IMR-90 (cell line): ENCODE results near the gene SMC2. TPM values are rescaled to one million over a fixed set of nuclear protein-coding genes. Genes with fewer than 3 reads are reported as not detected.

Experiments used
- ATAC-seq: fragments of 200-7000 bp; cut with Tn5 transposase; 2 replicates; pipeline ENCODE4 v1.9.1; 2020; ENCODE audit warnings: low read depth, mild to moderate bottlenecking, moderate library complexity
- BruUV-seq: library from RNA; stranded (reverse); fragments of 400-500 nt; replicated peaks from 2 replicates; lab custom pipeline; 2021; lab: Mats Ljungman, UMichigan
- CTCF ChIA-PET: fragments of 300-600 bp; formaldehyde crosslinking; extraction: SDS; loops from one replicate; lab custom pipeline; 2021; ENCODE audit warnings: antibody characterized with exemption; lab: Yijun Ruan, JAX
- POLR2A ChIA-PET: fragments of 300-600 bp; sonication (Branson Sonifier 250); formaldehyde crosslinking; loops from one replicate; lab custom pipeline; 2022; ENCODE audit warnings: antibody characterized with exemption; ENCODE audit not compliant: unreplicated experiment; lab: Charles Lee
- DNase-seq: peaks from one replicate; pipeline ENCODE4 v3.0.0; 2013
- H2AFZ ChIP-seq: replicated peaks from 2 replicates; pipeline ENCODE3; 2013; ENCODE audit warnings: low read length, mild to moderate bottlenecking; ENCODE audit not compliant: poor library complexity
- H2AK5ac ChIP-seq: 2 replicates; pipeline ENCODE4 v1.6.1; 2013; ENCODE audit warnings: low read depth, low read length, inconsistent platforms
- H2AK9ac ChIP-seq: replicated peaks from 2 replicates; pipeline ENCODE3; 2013; ENCODE audit warnings: mild to moderate bottlenecking, low read depth, low read length, moderate library complexity; ENCODE audit not compliant: poor library complexity
- H2BK120ac ChIP-seq: 2 replicates; pipeline ENCODE4 v1.6.1; 2013; ENCODE audit warnings: low read depth, low read length, inconsistent platforms
- H2BK15ac ChIP-seq: 3 replicates; pipeline ENCODE4 v1.6.1; 2013; ENCODE audit warnings: low read depth, low read length, inconsistent platforms
- H2BK20ac ChIP-seq: 2 replicates; pipeline ENCODE4 v1.6.1; 2013; ENCODE audit warnings: low read depth, mild to moderate bottlenecking, inconsistent platforms, low read length, moderate library complexity
- H2BK5ac ChIP-seq: 2 replicates; pipeline ENCODE4 v1.6.1; 2013; ENCODE audit warnings: mild to moderate bottlenecking, low read depth, low read length, inconsistent platforms; ENCODE audit not compliant: poor library complexity, severe bottlenecking
- H3K14ac ChIP-seq: replicated peaks from 2 replicates; pipeline ENCODE4 v1.6.1; 2013; ENCODE audit warnings: low read depth, low read length, inconsistent platforms
- H3K18ac ChIP-seq: 2 replicates; pipeline ENCODE4 v1.6.1; 2013; ENCODE audit warnings: low read depth, low read length, control low read depth
- H3K23ac ChIP-seq: 2 replicates; pipeline ENCODE4 v1.6.1; 2013; ENCODE audit warnings: low read depth, low read length, inconsistent platforms
- H3K27ac ChIP-seq: 2 replicates; pipeline ENCODE4 v1.5.1; 2013; ENCODE audit warnings: mild to moderate bottlenecking, control low read depth, low read length; ENCODE audit not compliant: insufficient read depth
- H3K27me3 ChIP-seq: 2 replicates; pipeline ENCODE4 v1.6.1; 2013; ENCODE audit warnings: low read length; ENCODE audit not compliant: control insufficient read depth, insufficient read depth
- H3K36me3 ChIP-seq: 2 replicates; pipeline ENCODE4 v1.6.1; 2013; ENCODE audit warnings: low read length, mixed read lengths; ENCODE audit not compliant: control insufficient read depth, insufficient read depth
- H3K4ac ChIP-seq: 2 replicates; pipeline ENCODE4 v1.6.1; 2013; ENCODE audit warnings: low read depth, low read length, inconsistent platforms
- H3K4me1 ChIP-seq: 2 replicates; pipeline ENCODE4 v1.6.1; 2013; ENCODE audit warnings: low read length, mixed read lengths; ENCODE audit not compliant: control insufficient read depth, insufficient read depth
- H3K4me2 ChIP-seq: 2 replicates; pipeline ENCODE4 v1.6.1; 2013; ENCODE audit warnings: low read depth, mild to moderate bottlenecking, control low read depth, low read length, moderate library complexity
- H3K4me3 ChIP-seq: 2 replicates; pipeline ENCODE4 v1.5.1; 2013; ENCODE audit warnings: low read depth, mild to moderate bottlenecking, control low read depth, low read length, moderate library complexity; ENCODE audit not compliant: insufficient read depth
- H3K56ac ChIP-seq: 2 replicates; pipeline ENCODE4 v1.6.1; 2013; ENCODE audit warnings: low read length, inconsistent platforms; ENCODE audit not compliant: insufficient read depth; ENCODE audit errors: extremely low read depth
- H3K79me1 ChIP-seq, 2 experiments: 2 replicates each; pipeline ENCODE4 v1.6.1; 2013; ENCODE audit warnings: low read length in 2 of 2, inconsistent platforms in 1 of 2, low read depth in 1 of 2
- H3K9ac ChIP-seq: 2 replicates; pipeline ENCODE4 v1.6.1; 2013; ENCODE audit warnings: low read depth, low read length, control low read depth
- H3K9me1 ChIP-seq: 2 replicates; pipeline ENCODE4 v1.6.1; 2013; ENCODE audit warnings: low read length, inconsistent platforms; ENCODE audit not compliant: insufficient read depth
- H3K9me3 ChIP-seq: 2 replicates; pipeline ENCODE4 v1.6.1; 2013; ENCODE audit warnings: low read length; ENCODE audit not compliant: control insufficient read depth, insufficient read depth
- H4K20me1 ChIP-seq: 2 replicates; pipeline ENCODE4 v1.6.1; 2013; ENCODE audit warnings: low read length, inconsistent platforms; ENCODE audit not compliant: insufficient read depth
- H4K5ac ChIP-seq: 2 replicates; pipeline ENCODE4 v1.6.1; 2013; ENCODE audit warnings: mild to moderate bottlenecking, low read depth, low read length, control low read depth
- H4K8ac ChIP-seq, 2 experiments: 2 replicates each; pipeline ENCODE4 v1.6.1; 2013; ENCODE audit warnings: low read depth in 2 of 2, low read length in 2 of 2, control low read depth in 1 of 2, inconsistent platforms in 1 of 2
- H4K91ac ChIP-seq: 2 replicates; pipeline ENCODE4 v1.6.1; 2013; ENCODE audit warnings: low read depth, low read length, inconsistent platforms; ENCODE audit not compliant: insufficient read depth
- CEBPB ChIP-seq: IDR thresholded peaks from 2 replicates; pipeline ENCODE4 v1.6.1; 2012; ENCODE audit warnings: low read depth, low read length, improper control_type of control experiment
- CHD1 ChIP-seq: IDR thresholded peaks from 2 replicates; pipeline ENCODE4 v1.6.1; 2012; ENCODE audit warnings: low read depth, low read length, improper control_type of control experiment
- MAZ ChIP-seq: IDR thresholded peaks from 2 replicates; pipeline ENCODE4 v1.6.1; 2012; ENCODE audit warnings: low read depth, mild to moderate bottlenecking, low read length, improper control_type of control experiment, moderate library complexity, borderline replicate concordance
- POLR2A ChIP-seq: IDR thresholded peaks from 2 replicates; pipeline ENCODE4 v1.6.1; 2012; ENCODE audit warnings: mild to moderate bottlenecking, low read depth, low read length
- SMC3 ChIP-seq: fragments of 150-350 bp; IDR thresholded peaks from 2 replicates; pipeline ENCODE4 v1.6.1; 2016; ENCODE audit warnings: low read depth, mild to moderate bottlenecking, antibody characterized with exemption, low read length, moderate library complexity
- WGBS, 2 experiments: methylation state at CpG; one replicate each; pipeline versions ENCODE4 v1.1.5 to v1.1.7; 2013; ENCODE audit warnings: missing lambda C conversion rate in 2 of 2; ENCODE audit not compliant: insufficient read length in 1 of 2; ENCODE audit errors: extremely low coverage in 2 of 2; 5-methylcytosine and 5-hydroxymethylcytosine counted together
- dilution Hi-C: fragments of 300-500 bp; cut with HindIII; formaldehyde crosslinking; loops from one replicate; pipeline ENCODE4 v1.14.3; 2018; ENCODE audit warnings: low sequenced_read_pairs; ENCODE audit not compliant: unreplicated experiment
- in situ Hi-C: fragments of 300-500 bp; cut with MboI; formaldehyde crosslinking; loops from 3 replicates; pipeline ENCODE4 v1.14.3; 2019; ENCODE audit warnings: low sequenced_read_pairs, inconsistent platforms, mixed read lengths
- intact Hi-C: fragments of 100-400 bp; cut with micrococcal nuclease; formaldehyde crosslinking; loops from 2 replicates; pipeline ENCODE4 v1.10.0; 2022
- polyA plus RNA-seq, 3 experiments: library from polyadenylated mRNA; depleted of rRNA; stranded (reverse); fragments of >200 nt; gene quantifications; 2 replicates each; pipeline ENCODE4 v1.2.3, GENCODE V29; 2012; ENCODE audit warnings: low replicate concordance in 1 of 3
- total RNA-seq: library from RNA; depleted of rRNA; stranded (reverse); fragments of >200 nt; gene quantifications from 2 replicates; pipeline ENCODE4 v1.2.3, GENCODE V29; 2012
- TF ChIP-seq, protein P1 (sequence below): fragments of 150-350 bp; IDR thresholded peaks from 2 replicates; pipeline ENCODE4 v1.6.1; 2016; ENCODE audit warnings: low read depth, mild to moderate bottlenecking, low read length, moderate library complexity, borderline replicate concordance

SMC2 gene
- total and polyA plus RNA-seq, 2 of the 4 experiments (the other 2 are of a cell fraction): 4.9 to 12.4 TPM

DNA sequence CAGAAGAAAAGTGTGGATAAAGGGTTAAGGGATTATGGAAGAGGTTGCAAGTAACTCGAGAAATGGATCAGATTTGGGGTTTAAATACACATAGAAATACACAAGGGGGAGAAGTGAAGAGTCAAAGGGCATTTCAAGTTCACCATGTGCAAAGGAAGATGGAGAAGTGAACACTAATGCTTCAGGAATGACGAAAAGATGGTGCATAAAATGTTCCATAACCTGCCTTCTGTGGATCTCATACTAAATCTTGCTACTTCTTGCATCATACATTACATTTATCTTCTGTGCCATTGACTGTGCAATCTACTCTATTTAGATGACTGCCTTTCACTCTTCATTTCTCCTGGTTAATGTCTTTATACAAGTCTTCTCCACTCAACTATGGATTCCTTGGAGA is 5.7 kb upstream of the SMC2 start:
- CTCF ChIA-PET: no interaction called here
- DNase-seq: peak; percentile 3

More for the DNA sequence above, 5.7 kb upstream of the SMC2 start:
- H3K14ac ChIP-seq: no peak overlapping the region
- no peak overlapping the region for H3K4me3 ChIP-seq
- H3K18ac ChIP-seq: no peak overlapping the region
- H3K56ac ChIP-seq: no peak overlapping the region
- no CpG with 5 or more reads among the region's 2 CpGs for WGBS, 2 experiments
- no peak overlapping the region for H2BK120ac ChIP-seq
- no peak overlapping the region for H3K9ac ChIP-seq
- no peak overlapping the region for H4K5ac ChIP-seq
- no peaks in the 10 kb centered on the region for H4K20me1 ChIP-seq
- H2BK15ac ChIP-seq: no peak overlapping the region
- H3K27ac ChIP-seq: no peak overlapping the region
- TF ChIP-seq SMC3 (no peak), POLR2A (no peak), MAZ (no peak), CHD1 (no peak), CEBPB (peak; percentile 45; the same call in 1 of the 2 replicates)
- TF ChIP-seq, protein P1, sequence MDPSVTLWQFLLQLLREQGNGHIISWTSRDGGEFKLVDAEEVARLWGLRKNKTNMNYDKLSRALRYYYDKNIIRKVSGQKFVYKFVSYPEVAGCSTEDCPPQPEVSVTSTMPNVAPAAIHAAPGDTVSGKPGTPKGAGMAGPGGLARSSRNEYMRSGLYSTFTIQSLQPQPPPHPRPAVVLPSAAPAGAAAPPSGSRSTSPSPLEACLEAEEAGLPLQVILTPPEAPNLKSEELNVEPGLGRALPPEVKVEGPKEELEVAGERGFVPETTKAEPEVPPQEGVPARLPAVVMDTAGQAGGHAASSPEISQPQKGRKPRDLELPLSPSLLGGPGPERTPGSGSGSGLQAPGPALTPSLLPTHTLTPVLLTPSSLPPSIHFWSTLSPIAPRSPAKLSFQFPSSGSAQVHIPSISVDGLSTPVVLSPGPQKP: no peak
- H3K23ac ChIP-seq: no peak overlapping the region
- no peak overlapping the region for H2AK5ac ChIP-seq
- H4K91ac ChIP-seq: no peak overlapping the region
- POLR2A ChIA-PET: no interaction called here
- H2BK20ac ChIP-seq: no peak overlapping the region
- H2AK9ac ChIP-seq: no peak overlapping the region
- peaks cover 7 to 13% of the 10 kb centered on the region in 2 experiments; a peak in 3 of 4 replicates for H3K79me1 ChIP-seq
- ATAC-seq: no peak
- H4K8ac ChIP-seq: no peak overlapping the region
- in situ Hi-C loops: no loop called here
- H2BK5ac ChIP-seq: no peak overlapping the region
- no peaks in the 10 kb centered on the region for H3K9me3 ChIP-seq
- H3K4ac ChIP-seq: no peak overlapping the region
- H3K36me3 ChIP-seq: no peaks in the 10 kb centered on the region
- intact Hi-C loops: no loop called here
- dilution Hi-C loops: no loop called here
- H3K27me3 ChIP-seq: no peaks in the 10 kb centered on the region
- BruUV-seq: no TSS peak
- H3K9me1 ChIP-seq: no peaks in the 10 kb centered on the region; the same call in 1 of the 2 replicates
- H3K4me1 ChIP-seq: peaks cover 3% of the 10 kb centered on the region
- H3K4me2 ChIP-seq: no peak overlapping the region
- no peak overlapping the region for H2AFZ ChIP-seq
